NCI-H446 (cell line): ENCODE results near the gene PTPRH.
"Not testable (repeated sequence)": the region's sequence is repeated elsewhere in the genome, so short reads cannot be mapped to it uniquely, and the experiment has no call there.

Experiments used
- DNase-seq, 2 experiments: peaks; one replicate each; lab custom pipeline; 2025; lab: John Stamatoyannopoulos, UW

Gene PTPRH

DNA sequence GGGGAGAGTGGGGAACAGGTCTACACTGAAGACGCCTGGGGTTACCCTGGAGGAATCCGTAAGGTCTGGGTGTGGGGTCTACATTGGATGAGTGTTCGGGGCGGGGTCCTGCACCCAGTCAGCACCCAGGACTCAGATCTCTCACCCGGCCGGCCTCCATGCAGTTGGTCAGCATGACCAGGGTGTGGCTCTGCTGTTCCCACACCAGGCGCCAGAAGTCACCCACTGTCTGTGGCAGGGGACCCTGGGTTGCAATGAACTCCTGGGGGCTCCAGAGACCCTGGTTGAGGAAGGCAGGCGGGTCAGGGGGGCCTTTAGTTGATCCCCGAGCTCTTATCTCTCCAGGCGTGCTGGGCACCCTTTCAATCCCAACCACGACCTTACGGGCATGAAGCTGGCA, 23.2 kb downstream of the PTPRH start:
- no peak for DNase-seq

DNA sequence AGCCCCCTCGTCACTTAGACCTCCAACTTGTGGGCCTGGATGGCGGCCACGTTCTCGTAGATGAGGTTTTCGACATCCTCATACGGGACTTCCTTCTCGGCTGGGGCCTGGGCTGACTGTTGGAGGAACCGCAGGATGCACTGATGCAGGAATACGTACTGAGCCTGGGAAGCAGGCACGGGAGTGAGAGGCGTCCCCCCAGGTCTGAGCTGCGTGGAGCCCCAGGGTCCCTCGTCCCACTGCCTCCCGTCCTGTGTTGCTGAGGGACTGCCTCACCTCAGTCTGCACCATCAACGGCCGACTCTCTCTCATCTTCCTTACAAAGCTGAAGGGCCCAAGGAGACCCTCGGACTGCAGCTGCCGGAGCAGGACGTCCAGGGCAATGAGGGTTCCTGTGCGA, 27.6 kb downstream of the PTPRH start:
- DNase-seq, result no peak

DNA sequence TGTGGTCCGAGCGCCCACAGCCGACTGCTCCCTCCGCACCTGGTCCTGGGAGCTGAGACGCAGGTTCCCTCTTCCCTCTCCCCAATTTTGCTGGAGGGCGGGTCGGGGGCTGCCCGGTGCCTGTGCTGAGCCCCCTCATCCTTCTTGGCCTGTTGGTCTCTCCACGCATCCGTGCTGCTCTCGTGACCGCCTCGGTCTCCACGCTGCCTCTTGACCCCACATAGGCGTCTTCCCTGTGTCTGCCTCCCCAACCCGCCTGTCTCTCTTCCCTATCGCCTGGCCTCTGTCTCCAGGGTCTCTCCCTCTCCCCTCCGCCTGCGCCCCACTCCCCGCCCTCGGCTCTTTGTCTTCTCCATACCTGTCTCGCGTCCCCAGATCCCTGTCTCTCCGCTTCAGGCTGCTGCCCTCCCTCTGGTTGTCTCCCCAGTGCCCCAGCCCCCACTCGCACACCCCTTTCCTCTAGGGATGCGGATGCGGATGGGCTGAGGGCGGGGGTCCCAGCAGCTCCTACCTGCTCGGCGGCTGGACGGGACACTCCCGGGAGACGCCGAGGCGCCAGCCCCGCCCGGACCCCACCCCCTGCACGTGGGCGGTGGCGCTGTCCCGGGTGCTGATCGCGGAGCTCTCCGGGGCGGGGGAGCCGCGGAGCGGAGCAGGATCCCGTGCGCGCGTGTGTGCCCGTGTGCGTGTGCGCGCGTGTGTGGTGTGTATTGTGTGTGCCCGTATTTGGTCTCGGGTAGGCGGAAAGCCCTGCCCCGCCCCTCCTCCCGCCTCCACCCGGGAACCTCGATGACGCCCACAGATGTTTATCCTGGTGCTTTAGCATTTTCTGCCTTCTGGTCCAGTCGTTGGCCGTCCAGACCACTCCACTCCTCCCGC, 29.5 kb downstream of the PTPRH start, which contains the start of gene SYT5:
Gene SYT5, minus strand, starts transcription at position 684 of the 879 bp plus-strand sequence. CDS start 1,248 bp downstream, outside the sequence.
- DNase-seq, result peak in 1 of 2 experiments; percentile 5

GRCh38 chr19:55178781-55179599, 30.3 kb downstream of the PTPRH start:
- peak; percentile 81 to 91 for DNase-seq

DNA sequence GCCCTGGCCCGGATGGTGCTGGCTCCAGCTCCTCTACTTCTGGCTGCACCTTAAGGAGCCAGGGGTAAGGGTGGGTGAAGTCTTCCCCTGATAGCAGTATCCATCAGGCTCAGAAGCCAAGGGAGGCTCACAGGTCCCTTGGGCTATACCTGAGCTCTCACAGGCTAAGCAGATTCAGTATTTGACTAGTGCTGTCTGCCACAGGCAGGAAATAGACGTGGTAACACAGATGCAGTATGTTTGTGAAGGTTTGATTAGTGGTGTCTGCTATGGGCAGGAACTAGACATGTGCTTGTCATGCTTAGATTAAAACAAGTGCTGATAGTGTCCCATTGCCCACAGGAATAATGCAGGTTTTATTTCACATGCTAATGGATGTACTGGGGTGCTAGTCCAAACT, 33.2 kb downstream of the PTPRH start:
- DNase-seq, result peak in 1 of 2 experiments; percentile 17

- no peak for DNase-seq
These were observed 34.0 kb downstream of the PTPRH start for GRCh38 chr19:55175117-55175867.

- DNase-seq, result no peak
These were observed 34.7 kb downstream of the PTPRH start for GRCh38 chr19:55174425-55175116.

GRCh38 chr19:55173714-55174409, 35.4 kb downstream of the PTPRH start:
- peak; percentile 16 to 75 for DNase-seq

GRCh38 chr19:55173186-55173713, 36.1 kb downstream of the PTPRH start:
- DNase-seq, result no peak

DNA sequence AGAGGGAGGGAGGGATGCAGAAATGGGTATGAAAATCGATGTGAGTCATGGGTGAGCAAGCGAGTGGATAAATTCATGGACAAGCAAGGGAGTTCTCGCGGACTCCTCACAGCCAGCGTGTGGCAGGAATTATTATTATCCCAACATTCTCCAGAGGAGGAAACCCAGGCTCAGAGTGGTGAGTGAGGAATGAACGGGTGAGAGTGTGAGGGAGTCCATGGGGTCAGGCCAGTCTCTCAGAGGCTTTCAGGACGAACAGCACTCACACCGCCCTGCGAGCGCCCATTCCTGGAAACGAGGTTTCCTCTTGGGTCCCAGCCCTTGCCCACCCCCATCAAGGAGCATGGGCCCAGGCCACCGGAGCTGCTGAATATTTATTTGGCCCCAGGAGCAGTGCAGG, 36.6 kb downstream of the PTPRH start:
- DNase-seq, result no peak

DNA sequence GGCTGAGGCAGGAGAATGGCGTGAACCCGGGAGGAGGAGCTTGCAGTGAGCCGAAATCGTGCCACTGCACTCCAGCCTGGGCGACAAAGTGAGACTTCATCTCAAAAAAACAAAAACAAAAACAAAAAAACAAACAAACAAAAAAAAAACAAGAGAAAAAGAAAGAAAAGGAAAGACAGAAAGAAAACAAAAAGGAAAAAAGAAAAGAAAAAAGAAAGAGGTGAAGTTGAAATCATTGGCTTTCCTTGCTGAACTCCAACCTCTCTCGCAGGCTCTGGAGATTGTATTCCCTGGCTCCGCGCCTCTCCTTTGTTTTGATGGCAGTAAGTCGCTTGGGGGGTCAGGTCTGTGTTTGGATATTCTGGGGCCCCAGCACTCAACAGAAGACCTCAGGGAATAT, 37.0 kb downstream of the PTPRH start:
- DNase-seq, result not testable (repeated sequence)

DNA sequence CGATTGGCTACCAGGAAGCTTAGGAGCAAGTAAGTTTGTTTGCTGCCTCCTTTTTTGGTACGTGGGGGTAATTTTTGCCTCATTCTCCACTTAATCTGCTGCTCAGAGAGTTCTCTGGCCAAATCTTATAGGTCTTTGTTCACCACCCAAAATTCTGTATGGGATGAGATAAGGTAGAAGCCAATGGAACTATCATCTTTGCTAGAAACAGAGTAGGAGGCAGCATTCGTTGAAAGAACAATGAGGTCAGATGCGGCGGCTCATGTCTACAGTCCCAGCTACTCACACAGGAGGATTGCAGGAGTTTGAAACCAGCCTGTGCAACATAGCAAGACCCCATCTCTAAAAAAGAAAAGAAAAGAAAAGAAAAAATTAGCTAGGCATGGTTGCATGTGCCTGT, 37.9 kb downstream of the PTPRH start:
- DNase-seq, result no peak

DNA sequence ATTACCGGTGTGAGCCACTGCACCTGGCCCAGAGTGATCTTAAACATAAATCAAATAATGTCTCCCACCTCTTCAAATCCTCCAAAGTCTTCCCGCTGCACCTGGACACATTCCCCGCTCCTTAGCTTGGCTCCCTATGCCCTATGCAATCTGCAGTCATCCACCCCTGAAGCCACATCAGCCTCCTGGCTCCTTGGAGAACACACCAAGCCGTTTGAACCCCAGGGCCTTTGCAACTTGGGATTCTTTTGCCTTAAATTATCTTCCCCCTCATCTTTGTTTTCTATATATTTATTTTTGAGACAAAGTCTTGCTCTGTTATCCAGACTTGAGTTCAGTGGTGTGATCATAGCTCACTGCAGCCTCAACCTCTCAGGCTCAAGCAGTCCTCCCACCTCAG, 40.2 kb downstream of the PTPRH start:
- DNase-seq, result no peak

DNA sequence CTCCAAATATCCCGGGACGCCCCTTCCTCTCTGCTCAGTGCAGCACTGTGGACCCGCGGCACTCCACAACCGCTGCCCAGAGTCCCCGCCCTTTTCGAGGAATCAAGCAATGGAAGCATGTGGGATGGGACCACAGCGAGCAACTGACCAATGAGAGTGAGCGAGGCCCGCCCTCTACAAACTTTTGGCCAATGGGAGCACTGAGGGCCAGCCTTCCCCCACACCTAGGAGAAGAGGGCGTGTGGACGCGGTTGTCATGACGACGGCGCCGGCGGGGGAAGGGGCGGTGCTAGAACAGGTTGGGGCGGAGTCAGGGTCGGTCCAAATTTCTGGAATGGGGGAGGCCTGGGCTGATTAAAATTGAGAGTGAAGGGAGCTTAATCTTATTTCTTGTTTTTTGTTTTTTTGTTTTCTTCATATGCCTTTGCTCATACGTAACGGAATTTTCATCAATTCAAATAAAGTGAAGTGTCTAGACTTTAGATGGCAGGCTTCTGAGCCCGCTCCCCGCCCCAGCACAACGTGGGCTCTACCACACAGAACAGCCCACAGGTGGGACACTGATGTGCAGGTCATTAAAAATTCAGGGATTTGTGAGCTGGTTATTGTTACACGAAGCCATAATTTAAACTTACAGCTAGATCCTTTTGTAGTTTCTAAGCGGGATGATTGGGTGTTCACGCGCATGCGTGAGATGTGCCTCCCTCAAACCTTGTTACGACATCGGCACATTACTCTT, 42.6 kb downstream of the PTPRH start, which contains the start of gene DNAAF3:
Gene DNAAF3, minus strand, starts transcription at position 84 of the 739 bp plus-strand sequence. CDS start 200 bp downstream, outside the sequence.
- DNase-seq, result peak; percentile 92 to 98

- peak; percentile 30 to 71 for DNase-seq
These were observed 43.3 kb downstream of the PTPRH start for GRCh38 chr19:55165952-55166529.

- DNase-seq, result no peak
These were observed 47.6 kb downstream of the PTPRH start for GRCh38 chr19:55161571-55162322.

DNA sequence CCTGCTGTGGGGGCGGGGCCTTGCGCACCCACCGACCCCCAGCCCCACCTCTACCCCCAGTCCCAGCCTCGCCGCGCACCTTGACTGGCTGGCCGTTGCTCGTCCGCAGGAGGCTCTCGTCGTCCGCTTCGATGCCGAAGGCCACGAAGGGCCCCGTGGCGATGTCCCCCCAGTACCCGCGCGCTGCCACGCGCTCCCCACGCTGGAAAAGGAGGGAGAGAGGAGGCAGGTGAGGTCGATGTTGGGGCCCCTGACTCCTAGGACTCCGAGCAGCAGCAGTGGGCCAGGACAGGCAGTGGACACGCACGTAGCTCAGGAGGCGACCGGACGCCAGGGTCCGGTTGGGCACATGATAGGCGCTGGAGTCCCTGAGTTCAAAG, 48.3 kb downstream of the PTPRH start:
- DNase-seq, result no peak

DNA sequence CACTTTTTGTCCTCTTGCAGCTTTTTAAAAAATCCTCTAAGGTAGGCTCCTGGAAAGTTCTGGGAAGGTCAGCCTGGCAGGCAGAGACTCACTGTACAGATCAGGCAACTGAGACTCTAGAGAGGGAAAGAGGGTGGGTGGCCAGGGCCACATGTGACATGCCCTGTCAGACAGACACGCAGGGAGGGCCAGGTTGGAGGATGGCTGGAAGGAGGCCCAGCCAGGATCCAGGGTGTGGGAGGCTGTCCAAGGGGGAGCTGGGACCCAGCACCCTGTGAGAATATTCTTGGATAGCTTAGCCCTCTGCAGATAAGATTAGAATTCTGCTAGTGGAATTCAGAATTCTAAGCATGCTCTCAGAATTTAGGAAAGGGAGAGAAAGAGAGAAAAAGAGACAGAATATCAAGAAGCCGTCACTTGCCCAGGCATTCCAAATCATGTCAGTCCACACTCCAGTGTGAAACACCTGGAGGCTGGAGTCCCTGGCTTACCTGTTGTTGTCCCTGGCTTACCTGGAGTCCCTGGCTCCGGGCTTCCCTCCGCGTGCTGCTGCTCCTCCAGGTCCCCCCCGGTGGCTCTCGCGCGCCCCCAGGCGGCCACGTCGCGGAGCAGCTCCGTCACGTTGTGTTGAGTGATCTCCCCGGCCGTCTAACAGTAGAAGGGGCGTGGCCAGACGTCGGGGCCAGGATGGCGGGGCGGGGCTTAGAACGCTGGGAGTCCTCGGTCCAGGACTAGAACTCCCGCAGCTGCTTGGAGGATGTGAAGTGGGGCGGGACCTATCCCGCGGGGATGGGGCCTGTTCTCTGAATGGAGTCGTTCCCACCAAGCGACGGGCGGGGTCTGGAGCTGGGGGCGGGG, 48.9 kb downstream of the PTPRH start:
- peak; percentile 81 to 94 for DNase-seq
